ENCODE measurements around the gene ADGRG2.

ADGRG2 gene

GRCh38 chrX:19133231-19133630 lies 11.0 kb upstream of the ADGRG2 start:
- ChIA-PET POLR2A (no interaction called here), CTCF (no interaction called here)
- Histone ChIP-seq H3K4me1 (ENCODE audit: control extremely low read depth in 1 of 4, control insufficient read depth in 4 of 4, insufficient read depth in 4 of 4, low read length in 3 of 4) (no peaks in the 10 kb centered on the region), H3K9me3 (ENCODE audit: control extremely low read depth in 1 of 5, control insufficient read depth in 4 of 5, insufficient read depth in 2 of 5, low read depth in 1 of 5, low read length in 4 of 5) (no peaks in the 10 kb centered on the region), H3K36me3 (ENCODE audit: control insufficient read depth in 4 of 4, insufficient read depth in 4 of 4, low read length in 3 of 4) (no peaks in the 10 kb centered on the region), H3K27me3 (replicated peaks in 2 of 5; ENCODE audit: control insufficient read depth in 4 of 5, insufficient read depth in 5 of 5, low read length in 4 of 5) (peaks cover 0 to 4% (median 0%) of the 10 kb centered on the region in 5 experiments), H3K27ac (ENCODE audit: insufficient read depth in 1 of 2, low read depth in 1 of 2, low read length in 2 of 2, poor library complexity in 1 of 2, severe bottlenecking in 2 of 2) (no peak overlapping the region), H3K4me3 (ENCODE audit: control insufficient read depth in 1 of 7, extremely low read depth in 1 of 7, insufficient read depth in 4 of 7, low read depth in 2 of 7, low read length in 6 of 7) (no peak overlapping the region)
- 60% methylated on average over 1 of the region's 2 CpGs for WGBS (ENCODE audit: insufficient coverage)
- DNase-seq = no peak

DNA sequence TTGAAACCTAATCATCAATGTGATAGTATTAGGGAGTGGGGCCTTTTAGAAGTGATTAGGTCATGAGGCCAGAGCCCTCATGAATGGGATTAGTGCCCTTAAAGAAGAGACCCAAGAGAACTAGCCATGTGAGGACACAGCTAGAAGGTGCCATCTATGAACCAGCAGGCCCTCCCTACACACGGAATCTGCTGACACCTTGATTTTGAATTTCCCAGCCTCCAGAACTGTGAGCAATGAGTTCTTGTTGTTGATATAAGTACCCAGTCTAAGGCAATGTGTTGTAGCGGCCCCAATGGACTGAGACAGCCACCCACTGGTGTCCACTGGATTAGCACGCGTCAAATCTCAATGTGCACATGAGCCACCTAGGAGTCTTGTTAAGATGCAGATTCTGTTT lies 8.4 kb upstream of the ADGRG2 start:
- H3K27ac ChIP-seq (ENCODE audit: insufficient read depth in 1 of 2, low read depth in 1 of 2, low read length in 2 of 2, poor library complexity in 1 of 2, severe bottlenecking in 2 of 2) = no peak overlapping the region
- POLR2A ChIA-PET = no interaction called here
- WGBS (ENCODE audit: insufficient coverage) = 97% methylated on average over 3 of the region's 4 CpGs
- H3K36me3 ChIP-seq (ENCODE audit: control insufficient read depth in 4 of 4, insufficient read depth in 4 of 4, low read length in 3 of 4) = no peaks in the 10 kb centered on the region
- CTCF ChIA-PET = no interaction called here
- H3K4me1 ChIP-seq (ENCODE audit: control extremely low read depth in 1 of 4, control insufficient read depth in 4 of 4, insufficient read depth in 4 of 4, low read length in 3 of 4) = no peaks in the 10 kb centered on the region
- H3K27me3 ChIP-seq (replicated peaks in 2 of 5; ENCODE audit: control insufficient read depth in 4 of 5, insufficient read depth in 5 of 5, low read length in 4 of 5) = peaks cover 0 to 12% (median 4%) of the 10 kb centered on the region in 5 experiments
- no peak for DNase-seq
- H3K4me3 ChIP-seq (ENCODE audit: control insufficient read depth in 1 of 7, extremely low read depth in 1 of 7, insufficient read depth in 4 of 7, low read depth in 2 of 7, low read length in 6 of 7) = no peak overlapping the region
- no peaks in the 10 kb centered on the region for H3K9me3 ChIP-seq (ENCODE audit: control extremely low read depth in 1 of 5, control insufficient read depth in 4 of 5, insufficient read depth in 2 of 5, low read depth in 1 of 5, low read length in 4 of 5)

- 91% methylated on average over 2 of the region's 3 CpGs for WGBS (ENCODE audit: insufficient coverage)
- ChIA-PET CTCF (no interaction called here), POLR2A (no interaction called here)
- no peak for DNase-seq
- Histone ChIP-seq H3K9me3 (ENCODE audit: control extremely low read depth in 1 of 5, control insufficient read depth in 4 of 5, insufficient read depth in 2 of 5, low read depth in 1 of 5, low read length in 4 of 5) (no peaks in the 10 kb centered on the region), H3K4me3 (ENCODE audit: control insufficient read depth in 1 of 7, extremely low read depth in 1 of 7, insufficient read depth in 4 of 7, low read depth in 2 of 7, low read length in 6 of 7) (no peak overlapping the region), H3K36me3 (ENCODE audit: control insufficient read depth in 4 of 4, insufficient read depth in 4 of 4, low read length in 3 of 4) (no peaks in the 10 kb centered on the region), H3K4me1 (ENCODE audit: control extremely low read depth in 1 of 4, control insufficient read depth in 4 of 4, insufficient read depth in 4 of 4, low read length in 3 of 4) (no peaks in the 10 kb centered on the region), H3K27me3 (replicated peaks in 2 of 5; ENCODE audit: control insufficient read depth in 4 of 5, insufficient read depth in 5 of 5, low read length in 4 of 5) (peaks cover 0 to 21% (median 8%) of the 10 kb centered on the region in 5 experiments), H3K27ac (ENCODE audit: insufficient read depth in 1 of 2, low read depth in 1 of 2, low read length in 2 of 2, poor library complexity in 1 of 2, severe bottlenecking in 2 of 2) (no peak overlapping the region)
Measured at GRCh38 chrX:19129694-19130093, 7.4 kb upstream of the ADGRG2 start.

DNA sequence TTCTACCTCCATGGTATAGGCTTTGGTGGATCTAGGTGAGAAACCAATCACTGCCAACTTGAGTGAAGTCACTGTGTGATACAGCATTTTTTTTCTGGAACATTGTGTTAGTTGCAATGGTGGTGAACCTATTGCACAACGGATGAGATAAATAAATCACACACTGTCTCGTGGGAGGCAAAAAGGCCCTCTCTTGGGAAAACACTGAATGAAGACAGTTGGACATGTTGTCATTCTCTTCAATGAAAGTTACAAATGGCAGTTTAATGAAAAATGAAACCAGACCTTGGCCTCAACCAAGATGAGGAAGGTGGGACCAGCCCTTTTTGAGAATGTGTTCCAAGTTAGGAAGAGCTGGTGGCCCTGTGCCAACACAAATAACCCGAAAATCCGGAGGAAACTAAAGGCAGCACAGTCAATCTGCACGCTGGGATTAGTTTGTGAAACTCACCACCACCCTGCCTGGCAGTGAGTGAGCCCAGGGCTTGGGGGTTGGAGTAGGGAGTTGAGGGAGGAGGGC lies 5.4 kb upstream of the ADGRG2 start:
- DNase-seq = no peak
- no peak overlapping the region for H3K4me3 ChIP-seq (ENCODE audit: control insufficient read depth in 1 of 7, extremely low read depth in 1 of 7, insufficient read depth in 4 of 7, low read depth in 2 of 7, low read length in 6 of 7)
- WGBS (ENCODE audit: insufficient coverage) = 56% methylated on average over 5 of the region's 5 CpGs
- H3K9me3 ChIP-seq (ENCODE audit: control extremely low read depth in 1 of 5, control insufficient read depth in 4 of 5, insufficient read depth in 2 of 5, low read depth in 1 of 5, low read length in 4 of 5) = no peaks in the 10 kb centered on the region
- H3K36me3 ChIP-seq (ENCODE audit: control insufficient read depth in 4 of 4, insufficient read depth in 4 of 4, low read length in 3 of 4) = no peaks in the 10 kb centered on the region
- H3K4me1 ChIP-seq (ENCODE audit: control extremely low read depth in 1 of 4, control insufficient read depth in 4 of 4, insufficient read depth in 4 of 4, low read length in 3 of 4) = peaks cover 0 to 1% (median 0%) of the 10 kb centered on the region in 4 experiments
- CTCF ChIA-PET = no interaction called here
- POLR2A ChIA-PET = no interaction called here
- no peak overlapping the region for H3K27ac ChIP-seq (ENCODE audit: insufficient read depth in 1 of 2, low read depth in 1 of 2, low read length in 2 of 2, poor library complexity in 1 of 2, severe bottlenecking in 2 of 2)
- peaks cover 2 to 40% (median 11%) of the 10 kb centered on the region in 5 experiments for H3K27me3 ChIP-seq (replicated peaks in 2 of 5; ENCODE audit: control insufficient read depth in 4 of 5, insufficient read depth in 5 of 5, low read length in 4 of 5)

DNA sequence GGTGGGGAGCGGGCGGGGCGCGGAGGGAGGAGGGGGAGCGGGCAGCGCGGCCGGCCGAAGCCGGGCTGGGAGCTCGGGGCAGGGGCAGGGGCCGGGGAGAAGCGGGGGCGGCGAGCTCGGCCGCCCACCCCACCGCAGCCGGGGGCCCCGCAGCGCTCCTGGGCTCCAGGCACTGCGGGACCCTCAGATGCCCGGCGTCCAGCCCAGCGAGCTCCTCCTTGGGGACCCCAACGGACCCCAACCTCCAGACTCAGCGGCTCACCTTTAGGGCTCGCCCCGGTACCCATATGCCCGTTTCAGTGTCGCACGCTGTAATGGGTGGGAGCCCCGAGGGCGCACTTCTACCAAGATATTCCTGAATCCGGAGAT lies 357 bp upstream of the ADGRG2 start:
- CTCF ChIA-PET = no interaction called here
- no peak for DNase-seq
- H3K27ac ChIP-seq (ENCODE audit: insufficient read depth in 1 of 2, low read depth in 1 of 2, low read length in 2 of 2, poor library complexity in 1 of 2, severe bottlenecking in 2 of 2) = no peak overlapping the region
- peaks cover 0 to 6% (median 2%) of the 10 kb centered on the region in 4 experiments for H3K4me1 ChIP-seq (ENCODE audit: control extremely low read depth in 1 of 4, control insufficient read depth in 4 of 4, insufficient read depth in 4 of 4, low read length in 3 of 4)
- POLR2A ChIA-PET = no interaction called here
- H3K9me3 ChIP-seq (ENCODE audit: control extremely low read depth in 1 of 5, control insufficient read depth in 4 of 5, insufficient read depth in 2 of 5, low read depth in 1 of 5, low read length in 4 of 5) = peaks cover 0 to 5% (median 0%) of the 10 kb centered on the region in 5 experiments
- WGBS (ENCODE audit: insufficient coverage) = 20% methylated on average over 23 of the region's 35 CpGs
- peaks cover 4 to 84% (median 30%) of the 10 kb centered on the region in 5 experiments for H3K27me3 ChIP-seq (replicated peaks in 2 of 5; ENCODE audit: control insufficient read depth in 4 of 5, insufficient read depth in 5 of 5, low read length in 4 of 5)
- no peaks in the 10 kb centered on the region for H3K36me3 ChIP-seq (ENCODE audit: control insufficient read depth in 4 of 4, insufficient read depth in 4 of 4, low read length in 3 of 4)
- H3K4me3 ChIP-seq (ENCODE audit: control insufficient read depth in 1 of 7, extremely low read depth in 1 of 7, insufficient read depth in 4 of 7, low read depth in 2 of 7, low read length in 6 of 7) = no peak overlapping the region

GRCh38 chrX:19121466-19121865 lies 802 bp downstream of the ADGRG2 start:
- no peaks in the 10 kb centered on the region for H3K36me3 ChIP-seq (ENCODE audit: control insufficient read depth in 4 of 4, insufficient read depth in 4 of 4, low read length in 3 of 4)
- H3K27ac ChIP-seq (ENCODE audit: insufficient read depth in 1 of 2, low read depth in 1 of 2, low read length in 2 of 2, poor library complexity in 1 of 2, severe bottlenecking in 2 of 2) = no peak overlapping the region
- H3K4me1 ChIP-seq (ENCODE audit: control extremely low read depth in 1 of 4, control insufficient read depth in 4 of 4, insufficient read depth in 4 of 4, low read length in 3 of 4) = peaks cover 0 to 6% (median 2%) of the 10 kb centered on the region in 4 experiments
- peak overlapping the region in 2 of 7 experiments; percentile 48 to 57 for H3K4me3 ChIP-seq (ENCODE audit: control insufficient read depth in 1 of 7, extremely low read depth in 1 of 7, insufficient read depth in 4 of 7, low read depth in 2 of 7, low read length in 6 of 7)
- peaks cover 0 to 5% (median 0%) of the 10 kb centered on the region in 5 experiments for H3K9me3 ChIP-seq (ENCODE audit: control extremely low read depth in 1 of 5, control insufficient read depth in 4 of 5, insufficient read depth in 2 of 5, low read depth in 1 of 5, low read length in 4 of 5)
- H3K27me3 ChIP-seq (replicated peaks in 2 of 5; ENCODE audit: control insufficient read depth in 4 of 5, insufficient read depth in 5 of 5, low read length in 4 of 5) = peaks cover 4 to 79% (median 30%) of the 10 kb centered on the region in 5 experiments
- 15% methylated on average over 16 of the region's 18 CpGs for WGBS (ENCODE audit: insufficient coverage)
- CTCF ChIA-PET = no interaction called here
- DNase-seq = no peak
- POLR2A ChIA-PET = no interaction called here

- Histone ChIP-seq H3K9me3 (ENCODE audit: control extremely low read depth in 1 of 5, control insufficient read depth in 4 of 5, insufficient read depth in 2 of 5, low read depth in 1 of 5, low read length in 4 of 5) (no peaks in the 10 kb centered on the region), H3K27me3 (replicated peaks in 2 of 5; ENCODE audit: control insufficient read depth in 4 of 5, insufficient read depth in 5 of 5, low read length in 4 of 5) (peaks cover 0 to 36% (median 2%) of the 10 kb centered on the region in 5 experiments), H3K4me1 (ENCODE audit: control extremely low read depth in 1 of 4, control insufficient read depth in 4 of 4, insufficient read depth in 4 of 4, low read length in 3 of 4) (no peaks in the 10 kb centered on the region), H3K4me3 (ENCODE audit: control insufficient read depth in 1 of 7, extremely low read depth in 1 of 7, insufficient read depth in 4 of 7, low read depth in 2 of 7, low read length in 6 of 7) (no peak overlapping the region), H3K36me3 (ENCODE audit: control insufficient read depth in 4 of 4, insufficient read depth in 4 of 4, low read length in 3 of 4) (no peaks in the 10 kb centered on the region), H3K27ac (ENCODE audit: insufficient read depth in 1 of 2, low read depth in 1 of 2, low read length in 2 of 2, poor library complexity in 1 of 2, severe bottlenecking in 2 of 2) (no peak overlapping the region)
- no peak for DNase-seq
- CTCF ChIA-PET = no interaction called here
- 100% methylated on average over 1 of the region's 2 CpGs for WGBS (ENCODE audit: insufficient coverage)
- POLR2A ChIA-PET = no interaction called here
Measured at GRCh38 chrX:19110642-19111041, 11.6 kb downstream of the ADGRG2 start.
